Measurements from ENCODE around the gene CCNL2.
A peak's percentile ranks its signal among the peaks of the same experiment; 100 is the strongest.

Gene CCNL2

GRCh38 chr1:1426496-1427105 lies 27.5 kb upstream of the CCNL2 start:
- no peak for TF ChIP-seq CTCF (IDR thresholded peaks at IDR 0.05; ENCODE audit: borderline replicate concordance, insufficient read depth, low read depth, low read length)
- H3K4me3 ChIP-seq (ENCODE audit: low read depth, low read length): peak overlapping the region; percentile 19

- no peak for TF ChIP-seq CTCF (IDR thresholded peaks at IDR 0.05; ENCODE audit: borderline replicate concordance, insufficient read depth, low read depth, low read length)
- peak overlapping the region; percentile 19 for H3K4me3 ChIP-seq (ENCODE audit: low read depth, low read length)
These were observed 26.8 kb upstream of the CCNL2 start for GRCh38 chr1:1425753-1426495.

GRCh38 chr1:1425426-1425752 lies 26.3 kb upstream of the CCNL2 start:
- no peak for TF ChIP-seq CTCF (IDR thresholded peaks at IDR 0.05; ENCODE audit: borderline replicate concordance, insufficient read depth, low read depth, low read length)
- H3K4me3 ChIP-seq (ENCODE audit: low read depth, low read length): no peak overlapping the region

GRCh38 chr1:1424707-1425106 lies 25.6 kb upstream of the CCNL2 start:
- no peak for TF ChIP-seq CTCF (IDR thresholded peaks at IDR 0.05; ENCODE audit: borderline replicate concordance, insufficient read depth, low read depth, low read length)
- no peak overlapping the region for H3K4me3 ChIP-seq (ENCODE audit: low read depth, low read length)

GRCh38 chr1:1423245-1423597 lies 24.1 kb upstream of the CCNL2 start:
- no peak overlapping the region for H3K4me3 ChIP-seq (ENCODE audit: low read depth, low read length)
- no peak for TF ChIP-seq CTCF (IDR thresholded peaks at IDR 0.05; ENCODE audit: borderline replicate concordance, insufficient read depth, low read depth, low read length)

GRCh38 chr1:1422465-1423244 lies 23.5 kb upstream of the CCNL2 start:
- no peak for TF ChIP-seq CTCF (IDR thresholded peaks at IDR 0.05; ENCODE audit: borderline replicate concordance, insufficient read depth, low read depth, low read length)
- H3K4me3 ChIP-seq (ENCODE audit: low read depth, low read length): no peak overlapping the region
